DMS79 (cell line): ENCODE results near the gene GMDS.

Source experiments
- DNase-seq: peaks from one replicate; lab custom pipeline; 2025; lab: John Stamatoyannopoulos, UW

Gene GMDS

GRCh38 chr6:1940381-1940780, 305.0 kb downstream of the GMDS start:
- DNase-seq: no peak

GRCh38 chr6:1933292-1933691, 312.1 kb downstream of the GMDS start:
- DNase-seq: no peak

- no peak for DNase-seq
These were observed 313.6 kb downstream of the GMDS start for GRCh38 chr6:1931817-1932216.

- no peak for DNase-seq
These were observed 315.0 kb downstream of the GMDS start for GRCh38 chr6:1930356-1930755.

GRCh38 chr6:1929931-1930330, 315.5 kb downstream of the GMDS start:
- no peak for DNase-seq

- DNase-seq: no peak
These were observed 319.5 kb downstream of the GMDS start for GRCh38 chr6:1925743-1926430.

GRCh38 chr6:1923449-1923848, 322.0 kb downstream of the GMDS start:
- no peak for DNase-seq

- DNase-seq: no peak
These were observed 327.6 kb downstream of the GMDS start for GRCh38 chr6:1917626-1918371.

- DNase-seq: no peak
These were observed 328.9 kb downstream of the GMDS start for GRCh38 chr6:1916334-1917070.

- no peak for DNase-seq
These were observed 330.2 kb downstream of the GMDS start for GRCh38 chr6:1915226-1915625.

GRCh38 chr6:1913577-1913976, 331.8 kb downstream of the GMDS start:
- no peak for DNase-seq

GRCh38 chr6:1912731-1913130, 332.7 kb downstream of the GMDS start:
- no peak for DNase-seq

- no peak for DNase-seq
These were observed 333.9 kb downstream of the GMDS start for GRCh38 chr6:1911474-1911873.

GRCh38 chr6:1910621-1911407, 334.6 kb downstream of the GMDS start:
- no peak for DNase-seq

GRCh38 chr6:1908784-1909183, 336.6 kb downstream of the GMDS start:
- no peak for DNase-seq

- no peak for DNase-seq
These were observed 338.8 kb downstream of the GMDS start for GRCh38 chr6:1906609-1907008.

GRCh38 chr6:1906014-1906413, 339.4 kb downstream of the GMDS start:
- no peak for DNase-seq

GRCh38 chr6:1904898-1905297, 340.5 kb downstream of the GMDS start:
- no peak for DNase-seq

- no peak for DNase-seq
These were observed 341.0 kb downstream of the GMDS start for GRCh38 chr6:1904466-1904799.

GRCh38 chr6:1903780-1904465, 341.5 kb downstream of the GMDS start:
- DNase-seq: no peak

GRCh38 chr6:1901556-1901955, 343.8 kb downstream of the GMDS start:
- DNase-seq: no peak

GRCh38 chr6:1896897-1897296, 348.5 kb downstream of the GMDS start:
- DNase-seq: no peak
